Hepatic stellate cell (primary cell): Measurements from ENCODE around the gene GPR107.

ENCODE experiments used
- DNase-seq: peaks from one replicate; pipeline ENCODE4 v3.0.0; 2011; ENCODE audit warnings: low spot score

The GPR107 gene

GRCh38 chr9:130185490-130186031 lies 131.9 kb downstream of the GPR107 start:
- peak; percentile 83 for DNase-seq

DNA sequence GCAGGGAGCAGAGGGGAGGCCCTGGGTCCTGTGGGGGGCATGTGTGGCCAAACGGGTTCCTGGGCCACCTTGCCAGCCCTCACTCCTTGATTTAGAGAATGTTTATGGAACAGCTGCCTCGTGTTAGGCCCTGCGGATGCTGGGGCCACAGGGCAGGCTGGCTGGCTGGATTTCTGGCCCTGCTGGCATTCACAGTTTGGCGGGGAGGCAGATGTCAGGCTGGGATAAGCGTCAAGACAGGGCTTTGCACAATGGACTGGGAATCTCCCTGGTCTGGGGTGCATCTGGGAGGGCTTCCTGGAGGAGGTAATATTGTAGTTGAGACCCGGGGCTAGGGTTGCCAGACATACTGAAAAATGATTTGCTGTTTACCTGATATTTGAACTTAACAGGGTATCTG lies 132.3 kb downstream of the GPR107 start:
- no peak for DNase-seq

GRCh38 chr9:130186839-130187522 lies 133.3 kb downstream of the GPR107 start:
- peak; percentile 95 for DNase-seq

- no peak for DNase-seq
These were observed 133.8 kb downstream of the GPR107 start for GRCh38 chr9:130187523-130187846.

DNA sequence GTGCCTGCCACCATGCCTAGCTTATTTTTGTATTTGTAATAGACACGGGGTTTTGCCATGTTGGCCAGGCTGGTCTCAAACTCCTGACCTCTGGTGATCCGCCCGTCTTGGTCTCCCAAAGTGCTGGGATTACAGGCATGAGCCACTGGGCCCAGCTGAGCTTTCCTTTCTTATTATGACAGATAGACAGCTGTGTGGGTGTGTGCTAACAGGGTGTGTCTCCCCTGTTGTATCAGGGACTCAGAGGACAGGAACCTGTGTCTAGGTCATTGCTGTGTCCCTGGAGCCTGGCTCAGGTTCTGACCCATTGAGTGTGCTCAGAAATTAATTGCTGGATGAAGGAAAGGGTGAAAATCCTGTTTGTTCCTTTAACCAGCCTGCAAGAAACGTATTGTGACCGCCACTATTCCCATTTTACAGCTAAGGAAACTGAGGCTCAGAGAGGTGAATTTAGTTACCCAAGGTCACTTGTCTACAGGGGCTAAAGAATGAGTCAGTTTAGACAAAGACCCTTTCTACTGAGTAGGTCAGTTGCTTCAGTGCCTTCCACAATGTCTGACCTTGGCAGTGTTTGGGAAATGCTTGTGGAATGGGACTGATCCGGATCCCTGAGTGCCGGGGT lies 135.3 kb downstream of the GPR107 start:
- DNase-seq: no peak
